SHP77 (cell line): ENCODE measurements around the gene KLHDC10.
"Not testable (repeated sequence)": the region's sequence is repeated elsewhere in the genome, so short reads cannot be mapped to it uniquely, and the experiment has no call there.

Source experiments
- DNase-seq, 2 experiments: peaks; one replicate each; lab custom pipeline; 2025; lab: John Stamatoyannopoulos, UW

KLHDC10 gene

DNA sequence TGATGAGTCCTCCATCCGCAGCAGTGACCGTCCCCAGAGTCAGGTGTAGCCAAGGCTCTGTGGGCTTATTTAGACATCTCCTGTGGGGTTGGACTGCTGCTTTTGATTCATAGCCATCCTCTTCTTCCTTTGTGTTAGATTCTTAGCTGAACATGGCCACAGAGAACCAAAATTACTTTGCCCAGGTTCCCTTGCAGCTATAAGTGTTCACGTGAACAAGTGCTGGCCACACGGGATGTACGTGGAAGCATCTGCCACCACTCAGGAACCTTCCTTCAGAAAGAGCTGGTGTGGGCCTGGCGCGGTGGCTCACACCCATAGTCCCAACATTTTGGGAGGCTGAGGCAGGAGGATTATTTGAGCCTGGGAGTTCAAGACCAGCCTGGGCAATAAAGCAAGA lies 85.8 kb downstream of the KLHDC10 start:
- no peak for DNase-seq

DNA sequence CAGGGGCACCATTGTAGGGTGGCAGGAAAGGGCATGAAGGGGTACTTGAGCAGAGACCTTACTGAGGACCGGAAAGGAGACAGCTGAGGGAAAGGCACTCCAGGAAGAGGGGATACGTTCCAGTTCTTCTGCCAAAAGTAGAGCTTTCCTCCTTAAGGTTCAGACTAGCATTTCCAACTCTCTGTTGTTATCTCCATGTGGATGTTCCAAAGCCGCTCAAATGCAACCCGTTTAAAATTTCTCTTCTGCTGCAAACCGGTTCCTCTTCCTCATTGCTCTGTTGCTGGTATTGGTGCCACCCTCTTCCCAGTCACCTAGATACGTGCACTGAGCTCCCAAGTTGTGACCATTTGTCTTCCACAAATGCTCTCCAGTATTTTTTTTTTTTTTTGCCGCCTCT lies 87.4 kb downstream of the KLHDC10 start:
- no peak for DNase-seq

DNA sequence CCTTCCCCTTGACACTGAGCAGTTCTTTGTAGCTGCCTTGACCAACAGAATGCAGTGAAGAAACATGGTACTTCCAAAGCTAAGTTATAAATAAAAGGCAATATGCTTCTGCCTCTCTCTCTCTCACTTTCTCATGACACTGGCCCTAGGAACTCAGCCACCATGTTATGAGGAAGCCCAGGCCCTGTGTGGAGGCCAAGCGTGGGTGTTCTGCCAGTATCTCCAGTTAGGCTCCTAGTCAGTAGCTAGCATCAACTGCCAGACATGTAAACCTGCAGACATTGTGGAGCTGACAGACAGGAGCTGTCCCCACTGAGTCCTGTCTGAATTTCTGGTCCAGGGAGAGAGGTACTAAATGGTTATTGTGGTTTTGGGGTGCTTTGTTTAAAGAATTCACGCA lies 89.7 kb downstream of the KLHDC10 start:
- no peak for DNase-seq

DNA sequence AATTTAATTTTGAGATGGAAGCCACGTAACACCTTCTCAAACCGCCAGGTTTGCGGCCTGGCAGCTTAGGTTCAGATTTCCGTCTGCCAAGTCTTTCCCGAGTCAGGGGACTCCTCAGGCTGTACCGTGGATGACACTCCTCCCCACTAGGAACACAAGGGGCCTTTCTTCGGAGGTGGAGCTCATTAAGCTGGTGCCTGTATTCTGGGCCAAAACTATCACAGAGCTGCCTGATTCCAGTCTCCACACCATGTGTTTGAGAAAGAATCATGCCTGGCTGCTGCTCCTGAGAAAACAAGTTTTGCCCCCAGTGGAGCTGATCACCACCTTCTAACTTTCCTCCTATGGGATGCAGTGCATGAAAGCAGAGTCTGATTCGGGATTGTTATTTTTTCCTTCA lies 90.1 kb downstream of the KLHDC10 start:
- DNase-seq = no peak

DNA sequence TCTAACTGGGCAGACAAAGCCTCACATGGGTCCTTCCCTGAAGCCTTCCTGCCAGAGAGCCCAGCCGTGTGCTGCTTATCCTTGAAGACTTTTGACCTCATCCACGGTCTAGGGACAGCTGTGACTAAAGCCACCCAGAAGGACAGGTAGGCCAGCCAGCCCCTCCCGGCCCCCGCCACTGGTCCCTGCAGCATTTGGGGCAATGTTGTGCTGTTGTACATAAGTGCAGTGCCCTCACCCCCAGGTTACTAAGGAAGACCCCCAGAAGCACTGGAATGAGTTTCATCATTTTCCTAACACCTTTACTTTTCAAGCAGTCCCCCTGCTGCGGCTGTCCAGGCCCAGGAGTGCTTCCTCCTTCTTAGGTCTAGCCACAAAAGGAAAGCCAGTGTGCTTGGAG lies 91.9 kb downstream of the KLHDC10 start:
- no peak for DNase-seq

DNA sequence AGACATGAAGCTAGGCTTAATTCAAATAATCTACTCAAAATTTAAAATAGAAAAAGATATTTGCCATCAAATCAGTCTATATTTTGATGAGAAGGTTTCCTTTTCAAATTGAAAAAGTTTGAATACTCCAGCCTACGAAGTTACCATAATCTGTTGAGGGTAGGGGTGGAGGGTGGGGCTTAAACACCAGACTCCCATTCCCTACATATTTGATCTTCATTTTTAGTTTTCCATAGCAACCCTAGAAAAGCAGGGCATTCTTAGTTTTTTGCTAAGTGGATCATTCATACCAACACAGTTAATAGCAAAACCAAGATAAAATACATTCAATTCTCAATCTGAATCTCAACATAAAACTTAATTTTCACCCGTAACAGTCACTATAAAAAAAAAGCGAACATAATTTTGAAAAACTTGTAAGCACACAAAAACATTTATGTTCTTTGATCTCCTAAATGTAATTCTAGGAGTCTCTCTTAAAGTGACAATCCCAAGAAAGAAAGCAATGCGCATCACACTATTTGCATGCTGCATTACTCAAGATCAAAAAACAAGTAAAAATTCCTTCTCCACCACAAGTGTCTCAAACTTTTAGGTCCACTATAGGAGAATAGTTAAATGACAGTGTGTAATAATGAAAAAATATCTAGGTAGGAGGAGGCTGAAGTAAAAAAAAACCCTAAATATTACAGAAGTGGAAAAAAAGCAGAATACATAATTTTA lies 104.1 kb downstream of the KLHDC10 start:
- DNase-seq = no peak

DNA sequence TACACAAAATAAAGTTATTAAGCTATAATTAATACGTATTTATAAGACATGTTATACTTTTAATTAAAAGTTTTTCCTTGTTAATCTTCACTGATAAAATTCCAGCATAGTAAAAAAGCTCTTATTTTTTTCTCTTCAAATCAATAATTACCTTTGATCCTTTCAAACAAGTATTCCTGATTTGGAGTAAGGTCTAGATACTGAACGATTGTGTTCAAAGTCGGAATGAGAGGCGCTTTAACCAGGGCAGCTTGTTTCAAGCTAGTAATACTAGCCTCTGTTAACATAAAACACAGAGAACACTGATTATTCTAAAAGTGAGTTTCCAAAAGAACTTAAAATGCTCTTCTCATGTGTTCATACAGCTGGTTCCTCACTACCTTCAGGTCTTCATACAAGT lies 107.9 kb downstream of the KLHDC10 start:
- no peak for DNase-seq

DNA sequence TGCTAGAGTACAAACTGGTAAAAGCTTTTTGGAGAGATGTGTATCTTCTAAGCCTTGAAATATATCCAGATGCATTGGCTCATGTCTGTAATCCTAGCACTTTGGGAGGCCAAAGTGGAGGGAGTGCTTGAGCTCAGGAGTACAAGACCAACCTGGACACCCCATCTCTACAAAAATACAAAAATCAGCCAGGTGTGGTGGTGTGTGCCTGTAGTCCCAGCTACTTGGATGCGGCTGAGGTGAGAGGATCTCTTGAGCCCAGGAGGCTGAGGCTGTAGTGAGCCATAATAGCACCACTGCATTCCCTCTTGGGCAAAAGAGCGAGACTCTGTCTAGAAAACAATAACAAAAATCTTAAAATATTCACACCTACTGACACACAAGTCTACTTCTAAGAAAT lies 109.3 kb downstream of the KLHDC10 start:
- DNase-seq = no peak

DNA sequence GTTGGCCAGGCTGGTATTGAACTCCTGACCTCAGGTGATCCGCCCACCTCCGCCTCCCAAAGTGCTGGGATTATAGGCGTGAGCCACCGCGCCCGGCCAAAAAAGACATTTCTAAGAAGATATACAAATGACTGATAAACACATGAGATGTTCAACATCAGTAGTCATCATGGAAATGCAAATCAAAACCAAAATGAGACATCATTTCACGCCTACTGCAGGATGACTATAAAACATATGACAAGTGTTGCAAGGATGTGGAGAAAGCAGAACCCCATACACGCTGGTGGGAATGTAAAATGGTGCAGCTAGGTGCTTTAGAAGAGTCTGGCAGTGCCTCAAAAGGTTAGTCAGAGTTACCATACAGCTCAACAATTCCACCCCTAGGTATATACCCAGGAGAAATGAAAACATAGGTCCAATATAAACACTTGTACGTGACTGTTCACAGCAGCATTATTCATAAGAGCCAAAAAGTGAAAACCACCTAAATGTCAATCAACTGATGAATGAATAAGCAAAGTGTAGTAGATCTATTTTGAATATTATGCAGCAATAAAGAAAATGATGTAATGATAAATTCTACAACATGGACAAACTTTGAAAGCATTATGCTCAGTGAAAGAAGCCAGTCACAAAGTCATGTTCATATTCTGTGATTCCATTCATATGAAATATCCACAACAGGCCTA lies 110.4 kb downstream of the KLHDC10 start:
- no peak for DNase-seq

DNA sequence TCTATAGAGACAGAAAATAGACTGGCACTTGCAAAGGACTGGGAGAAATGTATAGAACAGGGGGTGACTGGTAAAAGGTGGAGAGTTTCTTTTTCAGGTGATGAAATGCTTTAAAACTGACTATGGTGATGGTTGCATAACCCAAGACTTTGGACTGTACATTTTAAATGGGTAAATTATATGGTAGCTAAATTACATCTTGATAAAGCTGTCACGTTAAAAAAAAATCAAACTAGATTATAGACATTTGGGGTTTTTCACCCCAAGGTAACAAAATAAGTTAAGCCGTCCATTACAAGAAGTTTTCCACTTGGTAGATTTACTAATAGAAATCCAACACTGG lies 110.9 kb downstream of the KLHDC10 start:
- no peak for DNase-seq

DNA sequence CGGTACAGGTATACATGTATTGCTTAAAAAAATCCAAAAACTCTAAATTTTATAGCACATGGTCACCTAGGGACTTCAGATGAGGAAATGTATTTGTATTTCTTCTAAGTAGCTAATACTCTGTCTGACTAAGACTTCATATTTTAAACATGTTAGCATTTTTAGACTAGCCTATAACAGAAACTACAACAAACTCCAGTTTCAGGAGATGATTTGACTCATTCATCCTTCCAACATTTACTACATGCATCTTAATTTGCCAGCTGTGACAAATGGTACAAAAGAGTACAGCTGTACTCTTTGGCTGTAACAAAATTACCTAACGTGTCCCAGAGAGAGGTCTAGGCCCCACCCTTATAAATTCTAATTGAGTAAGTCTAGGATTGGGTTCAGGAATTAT lies 112.7 kb downstream of the KLHDC10 start:
- DNase-seq = no peak

DNA sequence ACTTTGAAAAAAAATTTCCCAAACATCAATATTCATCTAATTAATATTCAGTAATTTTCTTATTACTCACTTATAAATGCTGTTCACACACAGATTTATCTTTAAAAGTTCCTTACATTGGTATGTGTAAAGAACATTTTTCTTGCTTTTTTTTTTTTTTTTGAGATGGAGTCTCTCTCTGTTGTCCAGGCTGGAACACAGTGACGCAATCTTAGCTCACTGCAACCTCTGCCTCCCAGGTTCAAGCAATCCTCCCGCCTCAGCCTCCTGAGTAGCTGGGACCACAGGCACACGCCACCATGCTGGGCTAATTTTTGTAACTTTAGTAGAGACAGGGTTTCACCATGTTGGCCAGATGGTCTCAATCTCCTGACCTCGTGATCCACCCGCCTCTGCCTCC lies 114.0 kb downstream of the KLHDC10 start:
- DNase-seq = not testable (repeated sequence)
